ENCODE results near the gene MUCL3. TPM values are rescaled to one million over a fixed set of nuclear protein-coding genes. Genes with fewer than 3 reads are reported as not detected.
"Not testable (repeated sequence)": the region's sequence is repeated elsewhere in the genome, so short reads cannot be mapped to it uniquely, and the experiment has no call there.

MUCL3 gene
- total RNA-seq, 2 donors from 2014 or later: 13.8 TPM; not detected in 1

DNA sequence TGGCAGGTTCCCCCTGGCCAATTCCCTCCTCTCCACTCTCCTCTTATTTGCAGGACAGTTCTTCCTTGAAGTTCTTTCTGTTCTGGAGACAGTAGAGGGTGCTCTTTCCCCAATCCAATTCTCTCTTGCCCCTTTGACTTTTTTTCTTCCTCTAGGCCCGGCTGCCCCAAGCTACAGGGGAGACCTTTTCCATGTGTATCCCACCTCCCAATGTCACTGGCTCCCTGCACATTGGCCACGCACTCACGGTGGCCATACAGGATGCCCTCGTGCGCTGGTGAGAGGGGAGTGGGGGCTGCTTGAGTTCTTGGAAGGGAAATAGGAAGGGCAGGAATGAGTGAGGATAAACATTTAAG is 25.2 kb upstream of the MUCL3 start:
- Histone ChIP-seq H3K4me3 (no peak overlapping the region), H3K27me3 (replicated peaks; ENCODE audit: insufficient read depth) (no peaks in the 10 kb centered on the region), H3K36me3 (peaks cover 33% of the 10 kb centered on the region), H3K4me1 (ENCODE audit: control insufficient read depth in 1 of 2, low read depth in 2 of 2) (peaks cover 10 to 29% of the 10 kb centered on the region in 2 donors), H3K9me3 (no peaks in the 10 kb centered on the region), H3K27ac (peak overlapping the region in 1 of 2 donors; percentile 86)
- TF ChIP-seq, protein P1, sequence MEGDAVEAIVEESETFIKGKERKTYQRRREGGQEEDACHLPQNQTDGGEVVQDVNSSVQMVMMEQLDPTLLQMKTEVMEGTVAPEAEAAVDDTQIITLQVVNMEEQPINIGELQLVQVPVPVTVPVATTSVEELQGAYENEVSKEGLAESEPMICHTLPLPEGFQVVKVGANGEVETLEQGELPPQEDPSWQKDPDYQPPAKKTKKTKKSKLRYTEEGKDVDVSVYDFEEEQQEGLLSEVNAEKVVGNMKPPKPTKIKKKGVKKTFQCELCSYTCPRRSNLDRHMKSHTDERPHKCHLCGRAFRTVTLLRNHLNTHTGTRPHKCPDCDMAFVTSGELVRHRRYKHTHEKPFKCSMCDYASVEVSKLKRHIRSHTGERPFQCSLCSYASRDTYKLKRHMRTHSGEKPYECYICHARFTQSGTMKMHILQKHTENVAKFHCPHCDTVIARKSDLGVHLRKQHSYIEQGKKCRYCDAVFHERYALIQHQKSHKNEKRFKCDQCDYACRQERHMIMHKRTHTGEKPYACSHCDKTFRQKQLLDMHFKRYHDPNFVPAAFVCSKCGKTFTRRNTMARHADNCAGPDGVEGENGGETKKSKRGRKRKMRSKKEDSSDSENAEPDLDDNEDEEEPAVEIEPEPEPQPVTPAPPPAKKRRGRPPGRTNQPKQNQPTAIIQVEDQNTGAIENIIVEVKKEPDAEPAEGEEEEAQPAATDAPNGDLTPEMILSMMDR (IDR thresholded peaks at IDR 0.05): peak; percentile 41
- DNase-seq (ENCODE audit: low spot score) (no peak), ATAC-seq (ENCODE audit: insufficient number of reproducible peaks, low FRiP score, low read depth) (peak; percentile 18)

DNA sequence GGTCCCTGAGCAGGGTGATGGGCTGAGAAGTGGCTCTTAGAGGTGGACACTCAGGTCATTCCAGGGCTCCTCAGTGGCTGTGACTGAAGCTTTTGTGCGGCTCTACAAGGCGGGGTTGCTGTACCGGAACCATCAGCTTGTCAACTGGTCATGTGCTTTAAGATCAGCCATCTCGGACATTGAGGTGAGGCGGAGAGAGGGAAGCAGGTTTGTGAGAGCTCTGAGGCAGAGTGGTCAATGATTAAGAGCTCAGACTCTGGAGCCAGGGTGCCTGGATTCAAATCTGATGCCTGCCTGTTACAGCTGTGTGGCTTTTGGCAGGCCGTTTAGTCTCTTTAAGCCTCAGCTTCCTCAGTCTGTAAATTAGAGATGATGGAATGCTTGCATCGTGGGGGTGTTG is 23.7 kb upstream of the MUCL3 start:
- no peaks in the 10 kb centered on the region for H3K9me3 ChIP-seq
- H3K36me3 ChIP-seq: peaks cover 41% of the 10 kb centered on the region
- no peak overlapping the region for H3K27ac ChIP-seq
- no peaks in the 10 kb centered on the region for H3K27me3 ChIP-seq (replicated peaks; ENCODE audit: insufficient read depth)
- DNase-seq (ENCODE audit: low spot score) (no peak), ATAC-seq (ENCODE audit: insufficient number of reproducible peaks, low FRiP score, low read depth) (no peak)
- peaks cover 10 to 29% of the 10 kb centered on the region in 2 donors for H3K4me1 ChIP-seq (ENCODE audit: control insufficient read depth in 1 of 2, low read depth in 2 of 2)
- no peak overlapping the region for H3K4me3 ChIP-seq
- TF ChIP-seq, protein P1 (IDR thresholded peaks at IDR 0.05): no peak

DNA sequence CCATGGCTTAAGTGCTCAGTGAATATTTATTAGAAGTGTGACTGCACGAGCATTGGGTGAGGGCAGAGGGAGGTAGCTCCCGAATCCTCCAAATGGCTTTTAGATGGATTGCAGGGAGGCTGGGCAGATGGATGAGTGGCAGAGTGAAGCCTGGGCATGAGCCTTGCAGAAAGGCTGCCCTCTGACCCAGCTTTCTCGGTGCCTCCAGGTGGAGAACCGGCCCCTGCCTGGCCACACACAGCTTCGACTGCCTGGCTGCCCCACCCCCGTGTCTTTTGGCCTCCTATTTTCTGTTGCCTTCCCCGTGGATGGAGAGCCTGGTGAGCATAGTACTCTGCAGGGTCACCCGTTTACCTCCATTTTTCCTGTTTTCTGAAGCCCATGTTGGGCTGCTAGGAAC is 23.3 kb upstream of the MUCL3 start:
- no peak for ATAC-seq (ENCODE audit: insufficient number of reproducible peaks, low FRiP score, low read depth)
- DNase-seq (ENCODE audit: low spot score): no peak
- H3K4me3 ChIP-seq: no peak overlapping the region
- no peak overlapping the region for H3K27ac ChIP-seq
- H3K4me1 ChIP-seq (ENCODE audit: control insufficient read depth in 1 of 2, low read depth in 2 of 2): peaks cover 10 to 29% of the 10 kb centered on the region in 2 donors
- TF ChIP-seq, protein P1 (IDR thresholded peaks at IDR 0.05): no peak
- H3K9me3 ChIP-seq: no peaks in the 10 kb centered on the region
- H3K36me3 ChIP-seq: peaks cover 45% of the 10 kb centered on the region
- no peaks in the 10 kb centered on the region for H3K27me3 ChIP-seq (replicated peaks; ENCODE audit: insufficient read depth)

DNA sequence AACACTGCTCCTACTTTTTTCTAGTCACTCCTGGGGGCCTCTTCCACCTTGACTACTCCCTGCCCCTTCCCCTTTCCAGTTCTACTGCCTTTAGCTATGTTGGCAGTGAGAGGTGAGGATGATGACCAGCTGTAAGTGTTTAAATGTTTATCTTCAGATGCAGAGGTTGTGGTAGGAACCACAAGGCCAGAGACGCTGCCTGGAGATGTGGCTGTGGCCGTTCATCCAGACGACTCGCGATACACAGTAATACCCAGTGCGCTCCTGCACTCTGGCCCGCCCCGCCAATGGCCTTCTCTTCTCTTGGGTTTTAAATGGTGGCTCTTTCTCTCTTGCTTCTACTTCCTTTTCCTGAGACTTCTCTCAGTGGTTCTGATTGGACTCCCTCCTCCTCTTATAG is 22.1 kb upstream of the MUCL3 start:
- TF ChIP-seq, protein P1 (IDR thresholded peaks at IDR 0.05): no peak
- ATAC-seq (ENCODE audit: insufficient number of reproducible peaks, low FRiP score, low read depth) (no peak), DNase-seq (ENCODE audit: low spot score) (no peak)
- Histone ChIP-seq H3K4me3 (no peak overlapping the region), H3K9me3 (no peaks in the 10 kb centered on the region), H3K36me3 (peaks cover 56% of the 10 kb centered on the region), H3K4me1 (ENCODE audit: control insufficient read depth in 1 of 2, low read depth in 2 of 2) (peaks cover 10 to 17% of the 10 kb centered on the region in 2 donors), H3K27me3 (replicated peaks; ENCODE audit: insufficient read depth) (no peaks in the 10 kb centered on the region), H3K27ac (no peak overlapping the region)

DNA sequence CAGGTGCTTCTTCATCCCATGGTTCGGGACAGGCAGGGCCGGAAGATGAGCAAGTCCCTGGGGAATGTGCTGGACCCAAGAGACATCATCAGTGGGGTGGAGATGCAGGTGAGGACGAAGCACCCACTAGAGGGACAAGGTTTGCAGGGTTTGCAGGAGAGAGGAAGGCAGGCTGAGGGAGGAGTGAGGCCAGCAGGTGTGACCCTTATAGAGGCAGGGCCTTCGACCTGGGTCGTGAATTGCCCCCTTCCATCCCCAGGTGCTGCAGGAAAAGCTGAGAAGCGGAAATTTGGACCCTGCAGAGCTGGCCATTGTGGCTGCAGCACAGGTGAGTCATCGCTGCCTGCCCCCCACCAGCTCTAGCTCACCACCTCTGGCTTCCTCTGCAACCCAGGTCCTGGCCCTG is 18.3 kb upstream of the MUCL3 start:
- Histone ChIP-seq H3K4me3 (no peak overlapping the region), H3K27ac (no peak overlapping the region), H3K36me3 (peaks cover 63% of the 10 kb centered on the region), H3K9me3 (no peaks in the 10 kb centered on the region), H3K27me3 (replicated peaks; ENCODE audit: insufficient read depth) (no peaks in the 10 kb centered on the region), H3K4me1 (ENCODE audit: control insufficient read depth in 1 of 2, low read depth in 2 of 2) (no peaks in the 10 kb centered on the region)
- ATAC-seq (ENCODE audit: insufficient number of reproducible peaks, low FRiP score, low read depth) (no peak), DNase-seq (ENCODE audit: low spot score) (no peak)
- TF ChIP-seq, protein P1 (IDR thresholded peaks at IDR 0.05): no peak

DNA sequence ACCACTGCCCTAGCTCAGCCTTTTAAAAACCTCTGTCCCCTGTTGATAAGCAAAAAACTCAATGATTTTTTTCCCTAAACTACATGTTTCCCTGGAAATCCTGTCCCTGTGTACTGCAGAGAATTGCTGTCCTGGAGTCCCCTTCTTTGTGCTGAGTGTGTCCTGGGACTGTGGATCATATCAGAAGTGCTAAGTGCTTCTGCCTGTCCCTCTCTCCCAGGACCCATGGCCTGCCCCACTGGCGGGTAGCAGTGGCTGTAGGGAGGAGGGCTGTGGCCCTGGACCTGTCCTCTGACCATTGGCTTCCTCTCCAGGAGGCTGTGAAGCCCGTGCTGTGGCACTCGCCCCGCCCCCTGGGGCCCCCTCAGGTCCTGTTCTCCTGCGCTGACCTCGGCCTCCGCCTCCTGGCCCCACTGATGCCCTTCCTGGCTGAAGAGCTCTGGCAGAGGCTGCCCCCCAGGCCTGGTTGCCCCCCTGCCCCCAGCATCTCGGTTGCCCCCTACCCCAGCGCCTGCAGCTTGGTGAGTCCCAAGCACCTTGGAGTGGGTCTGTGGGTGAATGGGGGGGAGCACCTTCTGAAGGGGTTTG is 16.6 kb upstream of the MUCL3 start:
- not testable (repeated sequence) for ATAC-seq (ENCODE audit: insufficient number of reproducible peaks, low FRiP score, low read depth)
- peaks cover 53% of the 10 kb centered on the region for H3K36me3 ChIP-seq

More for the DNA sequence above, 16.6 kb upstream of the MUCL3 start:
- not testable (repeated sequence) for H3K27ac ChIP-seq; H3K4me3 ChIP-seq; DNase-seq (ENCODE audit: low spot score); H3K9me3 ChIP-seq; H3K4me1 ChIP-seq (ENCODE audit: control insufficient read depth in 1 of 2, low read depth in 2 of 2); H3K27me3 ChIP-seq (replicated peaks; ENCODE audit: insufficient read depth)
